ENCODE results near the gene IL3RA.

Gene IL3RA

DNA sequence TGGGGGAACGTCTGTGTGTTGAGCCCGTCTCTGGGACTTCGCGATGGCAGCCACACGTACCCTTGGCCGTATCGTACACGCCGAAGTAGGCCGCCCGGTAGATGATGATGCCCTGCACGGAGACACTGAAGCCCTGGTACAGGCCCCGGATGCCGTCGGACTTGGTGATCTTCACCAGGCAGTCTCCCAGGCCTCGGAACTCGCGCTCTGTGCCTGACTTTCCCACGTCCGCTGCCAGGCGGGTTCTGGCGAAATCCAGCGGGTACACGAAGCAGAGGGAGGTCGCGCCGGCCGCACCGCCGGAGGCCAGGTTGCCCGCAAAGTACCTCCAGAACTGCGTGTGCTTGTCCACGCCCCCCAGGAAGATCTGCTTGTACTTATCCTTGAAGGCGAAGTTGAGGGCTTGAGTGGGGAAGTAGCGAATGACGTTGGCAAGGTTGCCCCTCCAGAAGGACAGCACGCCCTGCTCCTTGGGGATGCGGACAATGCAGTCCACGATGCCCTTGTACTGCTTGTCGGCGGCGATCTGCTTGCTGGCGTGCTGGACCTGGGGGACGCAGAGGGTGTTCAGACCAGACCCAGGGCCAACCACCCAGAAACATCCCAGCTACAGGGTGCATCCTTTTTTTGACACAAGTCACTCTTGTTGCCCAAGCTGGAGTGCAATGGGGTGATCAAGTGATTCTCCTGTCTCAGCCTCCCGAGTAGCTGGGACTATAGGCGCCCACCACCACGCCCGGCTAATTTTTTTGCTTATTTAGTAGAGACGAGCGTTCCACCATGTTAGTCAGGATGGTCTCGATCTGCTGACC lies 52.8 kb downstream of the IL3RA start:
- no peak overlapping the region; the same call in 1 of the 2 replicates for H3K4me3 ChIP-seq (ENCODE audit: low read depth, low read length)
- DNase-seq (ENCODE audit: low read depth, low spot score), result no peak
- POLR2A ChIA-PET, result no interaction called here
- TF ChIP-seq, protein P1, sequence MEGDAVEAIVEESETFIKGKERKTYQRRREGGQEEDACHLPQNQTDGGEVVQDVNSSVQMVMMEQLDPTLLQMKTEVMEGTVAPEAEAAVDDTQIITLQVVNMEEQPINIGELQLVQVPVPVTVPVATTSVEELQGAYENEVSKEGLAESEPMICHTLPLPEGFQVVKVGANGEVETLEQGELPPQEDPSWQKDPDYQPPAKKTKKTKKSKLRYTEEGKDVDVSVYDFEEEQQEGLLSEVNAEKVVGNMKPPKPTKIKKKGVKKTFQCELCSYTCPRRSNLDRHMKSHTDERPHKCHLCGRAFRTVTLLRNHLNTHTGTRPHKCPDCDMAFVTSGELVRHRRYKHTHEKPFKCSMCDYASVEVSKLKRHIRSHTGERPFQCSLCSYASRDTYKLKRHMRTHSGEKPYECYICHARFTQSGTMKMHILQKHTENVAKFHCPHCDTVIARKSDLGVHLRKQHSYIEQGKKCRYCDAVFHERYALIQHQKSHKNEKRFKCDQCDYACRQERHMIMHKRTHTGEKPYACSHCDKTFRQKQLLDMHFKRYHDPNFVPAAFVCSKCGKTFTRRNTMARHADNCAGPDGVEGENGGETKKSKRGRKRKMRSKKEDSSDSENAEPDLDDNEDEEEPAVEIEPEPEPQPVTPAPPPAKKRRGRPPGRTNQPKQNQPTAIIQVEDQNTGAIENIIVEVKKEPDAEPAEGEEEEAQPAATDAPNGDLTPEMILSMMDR (IDR thresholded peaks at IDR 0.05; ENCODE audit: insufficient read depth, low read length, missing control alignments), result no peak
- CTCF ChIA-PET, result no interaction called here

DNA sequence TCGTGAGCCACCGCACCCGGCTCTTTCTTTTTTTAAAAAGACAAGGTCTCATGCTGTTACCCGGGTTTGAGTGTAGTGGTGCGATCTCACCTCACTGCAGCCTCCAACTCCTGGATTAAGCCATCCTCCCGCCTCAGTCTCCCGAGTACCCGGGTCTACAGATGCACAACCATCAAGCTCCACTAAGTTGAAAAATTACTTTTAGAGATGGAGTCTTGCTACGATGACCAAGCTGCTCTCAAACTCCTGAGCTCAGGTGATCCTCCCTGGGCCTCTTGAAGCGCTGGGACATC lies 53.4 kb downstream of the IL3RA start:
- TF ChIP-seq, protein P1 (IDR thresholded peaks at IDR 0.05; ENCODE audit: insufficient read depth, low read length, missing control alignments), result no peak
- DNase-seq (ENCODE audit: low read depth, low spot score), result no peak
- CTCF ChIA-PET, result no interaction called here
- H3K4me3 ChIP-seq (ENCODE audit: low read depth, low read length), result no peak overlapping the region
- POLR2A ChIA-PET, result no interaction called here

DNA sequence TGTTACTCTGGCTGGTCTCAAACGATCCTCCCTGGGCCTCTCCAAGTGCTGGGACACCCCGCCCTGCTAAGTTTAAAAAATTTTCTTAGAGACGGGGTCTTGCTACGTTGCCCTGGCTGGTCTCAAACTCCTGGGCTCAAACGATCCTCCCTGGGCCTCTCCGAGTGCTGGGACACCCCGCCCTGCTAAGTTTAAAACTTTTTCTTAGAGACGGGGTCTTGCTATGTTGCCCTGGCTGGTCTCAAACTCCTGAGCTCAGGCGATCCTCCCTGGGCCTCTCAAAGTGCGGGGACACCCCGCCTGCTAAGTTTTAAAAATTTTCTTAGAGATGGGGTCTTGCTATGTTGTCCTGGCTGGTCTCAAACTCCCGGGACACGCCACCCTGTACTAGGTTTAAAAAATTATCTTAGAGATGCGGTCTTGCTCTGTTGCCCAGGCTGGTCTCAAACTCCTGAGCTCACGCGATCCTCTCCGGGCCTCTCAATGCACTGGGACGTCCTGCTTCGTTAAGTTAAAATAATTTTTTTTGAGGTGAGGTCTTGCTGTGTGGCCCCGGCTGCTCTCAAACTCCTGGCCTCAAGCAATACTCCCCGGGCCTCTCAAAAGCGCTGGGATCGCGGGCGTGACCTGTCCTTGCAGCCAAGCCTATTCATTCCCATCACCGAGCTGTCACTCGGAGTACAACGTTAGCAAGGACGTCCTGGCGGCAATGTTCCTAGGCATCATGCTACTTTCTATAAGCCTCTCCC lies 54.2 kb downstream of the IL3RA start:
- DNase-seq (ENCODE audit: low read depth, low spot score), result no peak
- ChIA-PET CTCF (no interaction called here), POLR2A (no interaction called here)
- TF ChIP-seq, protein P1 (IDR thresholded peaks at IDR 0.05; ENCODE audit: insufficient read depth, low read length, missing control alignments), result no peak
- peak overlapping the region; percentile 100 for H3K4me3 ChIP-seq (ENCODE audit: low read depth, low read length)

DNA sequence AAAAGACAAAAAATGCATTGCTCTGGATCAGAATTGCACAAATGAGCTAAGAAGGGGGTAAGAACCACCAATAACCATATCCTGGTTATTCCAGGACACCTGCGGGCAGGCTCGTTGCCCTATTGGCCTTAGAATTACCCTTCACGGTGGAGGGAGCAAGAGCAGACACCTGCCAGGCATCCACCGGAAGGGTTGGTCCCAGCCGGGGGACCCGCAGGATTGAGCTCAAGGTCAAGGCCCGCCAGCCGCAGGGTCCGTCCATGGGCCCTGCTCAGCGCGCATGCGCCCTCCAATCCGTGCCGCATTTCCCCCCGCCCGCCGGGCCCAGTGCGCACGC lies 54.8 kb downstream of the IL3RA start:
- H3K4me3 ChIP-seq (ENCODE audit: low read depth, low read length), result peak overlapping the region; percentile 100
- no peak for DNase-seq (ENCODE audit: low read depth, low spot score)
- TF ChIP-seq, protein P1 (IDR thresholded peaks at IDR 0.05; ENCODE audit: insufficient read depth, low read length, missing control alignments), result no peak
- CTCF ChIA-PET, result no interaction called here
- POLR2A ChIA-PET, result no interaction called here

DNA sequence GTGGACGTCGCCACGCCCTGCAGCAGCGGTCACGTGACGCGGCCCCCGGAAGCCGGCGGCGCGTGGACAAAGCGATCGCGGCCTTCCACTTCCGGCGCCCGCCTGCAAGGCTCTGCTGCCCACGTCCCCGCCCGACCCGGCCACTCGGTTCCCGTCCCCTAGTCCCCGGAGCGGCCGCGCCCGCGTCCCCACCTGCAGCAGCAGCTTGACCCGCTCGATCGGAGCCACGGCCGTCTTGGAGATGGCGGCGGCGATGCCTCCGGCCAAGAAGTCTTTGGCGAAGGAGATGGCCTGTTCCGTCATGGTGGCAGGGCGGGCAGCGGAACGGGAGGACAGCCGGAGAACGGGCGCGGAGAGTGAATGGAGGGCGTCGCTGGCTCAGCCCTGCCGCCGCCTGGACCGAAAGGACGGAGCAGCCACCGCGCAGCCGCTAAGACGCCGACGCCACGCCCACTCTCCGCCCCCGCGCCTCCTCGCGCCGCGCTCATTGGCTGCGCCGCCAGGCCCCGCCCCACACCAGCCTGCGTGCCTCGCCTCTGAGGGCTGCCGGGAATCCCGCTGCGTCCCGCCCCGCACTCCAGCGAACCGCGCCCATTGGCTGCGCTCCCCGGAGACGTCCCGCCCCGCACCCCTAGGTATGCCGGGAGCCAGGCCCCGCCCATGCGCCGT lies 55.3 kb downstream of the IL3RA start, which contains the start of gene SLC25A6:
Gene SLC25A6, minus strand, starts transcription at position 407 of the 669 bp plus-strand sequence. Its CDS starts 104 bp downstream, at position 303.
- ChIA-PET POLR2A (no interaction called here), CTCF (no interaction called here)
- TF ChIP-seq, protein P1 (IDR thresholded peaks at IDR 0.05; ENCODE audit: insufficient read depth, low read length, missing control alignments), result no peak
- DNase-seq (ENCODE audit: low read depth, low spot score), result peak; percentile 63
- peak within 1 kb of the TSS; percentile 100 for H3K4me3 ChIP-seq (ENCODE audit: low read depth, low read length)
